Thyroid gland (tissue), 4 donors: Measurements from ENCODE around the gene OXTR.

Experiments
- POLR2A ChIP-seq, 2 donors: fragments of 450-650 bp; IDR thresholded peaks; one replicate each; pipeline ENCODE4 v1.6.1; 2017; ENCODE audit warnings: antibody characterized with exemption in 2 of 2, mild to moderate bottlenecking in 2 of 2, moderate library complexity in 1 of 2
- TF ChIP-seq, protein P1 (sequence below), 6 experiments: fragments of 200-600 bp in 3 of 6; fragments of 450-650 bp in 3 of 6; sonication (generic) in 3 of 6; IDR thresholded peaks; one replicate each; pipeline ENCODE4 v1.5.1; 2016 to 2019; ENCODE audit warnings: antibody characterized with exemption in 6 of 6, mild to moderate bottlenecking in 2 of 6, inconsistent platforms in 1 of 6, moderate library complexity in 1 of 6

DNA sequence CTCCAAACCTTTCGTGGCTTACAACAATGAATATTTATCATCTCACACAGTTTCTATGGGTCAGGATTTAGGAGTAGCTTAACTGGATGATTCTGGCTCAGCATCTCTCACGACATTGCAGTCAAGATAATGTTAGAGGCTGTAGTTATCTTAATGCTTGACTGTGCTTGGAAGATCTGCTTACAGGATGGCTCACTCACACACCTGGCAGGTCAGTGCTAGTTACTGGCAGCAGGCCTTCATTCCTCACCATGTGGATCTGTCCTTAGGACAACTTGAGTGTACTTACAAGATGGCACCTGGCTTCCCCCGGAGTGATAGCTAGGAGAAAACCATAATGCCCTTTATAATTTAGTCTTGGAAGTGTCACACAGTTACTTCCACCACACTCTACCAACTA, 32.8 kb upstream of the OXTR start:
- TF ChIP-seq, protein P1, sequence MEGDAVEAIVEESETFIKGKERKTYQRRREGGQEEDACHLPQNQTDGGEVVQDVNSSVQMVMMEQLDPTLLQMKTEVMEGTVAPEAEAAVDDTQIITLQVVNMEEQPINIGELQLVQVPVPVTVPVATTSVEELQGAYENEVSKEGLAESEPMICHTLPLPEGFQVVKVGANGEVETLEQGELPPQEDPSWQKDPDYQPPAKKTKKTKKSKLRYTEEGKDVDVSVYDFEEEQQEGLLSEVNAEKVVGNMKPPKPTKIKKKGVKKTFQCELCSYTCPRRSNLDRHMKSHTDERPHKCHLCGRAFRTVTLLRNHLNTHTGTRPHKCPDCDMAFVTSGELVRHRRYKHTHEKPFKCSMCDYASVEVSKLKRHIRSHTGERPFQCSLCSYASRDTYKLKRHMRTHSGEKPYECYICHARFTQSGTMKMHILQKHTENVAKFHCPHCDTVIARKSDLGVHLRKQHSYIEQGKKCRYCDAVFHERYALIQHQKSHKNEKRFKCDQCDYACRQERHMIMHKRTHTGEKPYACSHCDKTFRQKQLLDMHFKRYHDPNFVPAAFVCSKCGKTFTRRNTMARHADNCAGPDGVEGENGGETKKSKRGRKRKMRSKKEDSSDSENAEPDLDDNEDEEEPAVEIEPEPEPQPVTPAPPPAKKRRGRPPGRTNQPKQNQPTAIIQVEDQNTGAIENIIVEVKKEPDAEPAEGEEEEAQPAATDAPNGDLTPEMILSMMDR (IDR thresholded peaks at IDR 0.05): no peak
- no peak for TF ChIP-seq POLR2A (IDR thresholded peaks at IDR 0.05)
